HG03196 (cell line): ENCODE results near the gene DRAXIN.
"Not testable (repeated sequence)": the region's sequence is repeated elsewhere in the genome, so short reads cannot be mapped to it uniquely, and the experiment has no call there.

Experiments used
- ATAC-seq: cut with Tn5 transposase; IDR thresholded peaks from one replicate; pipeline ENCODE4 v1.9.1; 2021; ENCODE audit not compliant: unreplicated experiment

The DRAXIN gene

GRCh38 chr1:11691302-11691914 lies at the start of gene DRAXIN:
Gene DRAXIN, plus strand, starts transcription at chr1:11691710. Its CDS starts 14,549 bp downstream, at chr1:11706259.
- no peak for ATAC-seq

GRCh38 chr1:11641776-11642305 lies 49.7 kb upstream of the DRAXIN start:
- no peak for ATAC-seq

- ATAC-seq: not testable (repeated sequence)
Measured at GRCh38 chr1:11642418-11643017, 49.0 kb upstream of the DRAXIN start.

- ATAC-seq: no peak
Measured at GRCh38 chr1:11643782-11644181, 47.7 kb upstream of the DRAXIN start.

GRCh38 chr1:11645270-11645669 lies 46.2 kb upstream of the DRAXIN start:
- ATAC-seq: no peak

GRCh38 chr1:11645670-11646265 lies 45.7 kb upstream of the DRAXIN start:
- ATAC-seq: no peak

GRCh38 chr1:11646317-11646716 lies 45.2 kb upstream of the DRAXIN start:
- no peak for ATAC-seq

GRCh38 chr1:11647333-11647732 lies 44.2 kb upstream of the DRAXIN start:
- ATAC-seq: no peak

- ATAC-seq: no peak
Measured at GRCh38 chr1:11648039-11648438, 43.5 kb upstream of the DRAXIN start.

- no peak for ATAC-seq
Measured at GRCh38 chr1:11648732-11649158, 42.8 kb upstream of the DRAXIN start.

- no peak for ATAC-seq
Measured at GRCh38 chr1:11649237-11649623, 42.3 kb upstream of the DRAXIN start.

GRCh38 chr1:11649624-11650330 lies 41.7 kb upstream of the DRAXIN start:
- no peak for ATAC-seq

GRCh38 chr1:11650331-11650991 lies 41.0 kb upstream of the DRAXIN start:
- no peak for ATAC-seq

GRCh38 chr1:11651017-11651416 lies 40.5 kb upstream of the DRAXIN start:
- no peak for ATAC-seq

- no peak for ATAC-seq
Measured at GRCh38 chr1:11652203-11652780, 39.2 kb upstream of the DRAXIN start.

GRCh38 chr1:11653101-11653860 lies 38.2 kb upstream of the DRAXIN start:
- no peak for ATAC-seq

GRCh38 chr1:11653861-11654136 lies 37.7 kb upstream of the DRAXIN start:
- no peak for ATAC-seq

- ATAC-seq: no peak
Measured at GRCh38 chr1:11654137-11654938, 37.2 kb upstream of the DRAXIN start, which contains the start of the genes FBXO2 and FBXO44. Gene FBXO2, minus strand, starts transcription at chr1:11654429. Its CDS starts 89 bp downstream, at chr1:11654340. Gene FBXO44, plus strand, starts transcription at chr1:11654877. Its CDS starts 959 bp downstream, at chr1:11655836.
